ENCODE measurements around the gene SH2D1B.
A peak's percentile ranks its signal among the peaks of the same experiment; 100 is the strongest.
"Not testable (repeated sequence)": the region's sequence is repeated elsewhere in the genome, so short reads cannot be mapped to it uniquely, and the experiment has no call there.

Gene SH2D1B

DNA sequence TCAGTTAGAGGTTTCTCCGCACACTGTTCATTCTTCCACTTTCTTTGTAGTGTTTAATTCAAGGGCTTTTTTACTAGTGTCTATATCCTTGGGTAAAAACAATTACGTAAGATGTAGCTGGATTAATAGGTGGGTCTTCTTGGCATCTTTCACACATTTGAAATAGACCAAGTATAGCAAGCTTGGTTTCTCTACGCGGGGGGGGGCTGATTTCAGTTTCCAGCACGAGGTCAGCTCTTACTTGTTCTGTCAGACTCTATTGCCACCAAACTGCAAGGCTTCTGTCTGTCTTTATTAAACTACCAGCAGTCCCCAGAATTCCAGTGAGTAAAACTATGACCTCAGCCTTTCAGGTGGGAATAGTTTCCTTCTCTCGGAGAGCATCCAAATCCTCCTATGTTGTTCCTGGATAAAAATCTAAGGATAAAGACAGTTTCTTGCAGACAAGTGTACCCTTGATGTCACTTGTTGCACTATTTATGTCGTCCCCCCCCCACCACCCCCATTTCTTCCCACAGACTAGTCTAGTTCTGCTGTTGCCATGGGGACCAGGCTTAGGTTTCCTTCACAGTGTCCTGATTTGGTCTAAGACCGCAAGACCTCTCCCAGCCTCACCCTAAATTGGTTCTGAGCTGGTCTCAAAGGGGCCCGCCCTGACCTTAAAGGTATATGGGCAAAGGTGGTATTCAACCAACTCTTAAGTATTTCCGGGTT is 52.3 kb downstream of the SH2D1B start:
- DNase-seq, result no peak

DNA sequence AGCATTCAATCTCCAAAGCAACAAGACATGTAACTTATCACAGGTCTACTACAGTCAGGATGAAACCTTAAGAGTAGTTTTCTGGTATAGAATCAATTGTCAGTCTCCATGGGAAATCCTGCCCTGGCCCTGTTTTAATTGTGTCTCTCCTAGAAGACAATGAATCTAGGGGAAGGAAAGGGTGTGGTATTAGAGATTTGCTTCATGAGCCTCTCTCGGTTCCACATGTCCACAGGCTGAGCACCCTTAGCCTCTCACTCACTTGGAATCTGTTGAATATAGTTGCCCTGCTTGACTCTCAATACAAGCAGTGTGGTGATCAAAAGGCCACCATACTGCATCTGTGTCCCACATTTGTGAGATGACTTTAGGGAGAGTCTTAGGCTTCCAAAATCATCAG is 53.0 kb downstream of the SH2D1B start:
- no peak for DNase-seq

DNA sequence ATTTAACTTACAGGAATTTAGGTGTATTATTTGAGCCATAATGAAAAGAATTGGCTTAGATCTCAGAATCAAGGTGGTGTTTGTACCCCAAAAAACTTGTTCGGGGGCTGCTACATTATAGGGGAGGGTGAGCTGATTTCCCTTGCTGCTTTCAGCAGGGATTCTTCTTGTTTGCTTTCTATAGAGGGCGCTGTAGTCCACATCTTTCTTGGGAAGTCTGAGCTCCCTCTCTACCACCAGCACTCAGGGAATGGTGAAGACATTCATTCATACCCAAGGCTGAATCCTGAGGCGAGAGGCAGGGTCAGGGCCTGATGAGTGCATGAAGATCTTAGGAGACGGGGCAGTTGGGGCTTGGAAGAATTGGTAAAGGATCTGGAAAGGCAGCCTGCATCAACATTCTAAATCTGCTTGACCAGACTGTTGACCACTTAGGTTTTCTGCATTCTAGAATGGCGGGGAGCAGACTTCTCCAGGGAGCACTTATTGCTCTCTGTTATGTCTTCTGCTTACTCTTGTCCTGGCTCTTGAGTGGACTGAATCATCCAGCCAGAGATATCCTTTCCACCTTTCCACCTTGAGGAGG is 54.2 kb downstream of the SH2D1B start:
- DNase-seq, result peak; percentile 28

DNA sequence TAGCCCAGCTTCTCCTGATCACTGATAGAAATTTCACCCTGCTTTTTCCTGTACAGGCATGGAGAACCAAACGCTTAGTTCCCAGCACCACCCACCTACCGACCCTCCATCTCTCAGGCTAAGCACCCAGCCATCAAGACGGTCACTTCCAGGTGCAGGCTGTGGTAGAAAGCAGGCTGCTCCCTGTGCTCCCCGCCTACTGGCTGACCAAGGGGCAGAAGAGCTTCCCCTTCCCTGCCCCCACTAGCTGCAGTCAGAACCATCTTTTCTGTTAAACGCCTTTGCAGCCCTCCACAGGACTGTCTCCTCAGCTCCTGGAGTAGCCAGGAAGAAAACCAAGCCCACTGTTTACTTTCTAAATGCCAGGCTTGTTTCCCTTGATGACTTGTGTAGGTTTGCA is 58.2 kb downstream of the SH2D1B start:
- no peak for DNase-seq

DNA sequence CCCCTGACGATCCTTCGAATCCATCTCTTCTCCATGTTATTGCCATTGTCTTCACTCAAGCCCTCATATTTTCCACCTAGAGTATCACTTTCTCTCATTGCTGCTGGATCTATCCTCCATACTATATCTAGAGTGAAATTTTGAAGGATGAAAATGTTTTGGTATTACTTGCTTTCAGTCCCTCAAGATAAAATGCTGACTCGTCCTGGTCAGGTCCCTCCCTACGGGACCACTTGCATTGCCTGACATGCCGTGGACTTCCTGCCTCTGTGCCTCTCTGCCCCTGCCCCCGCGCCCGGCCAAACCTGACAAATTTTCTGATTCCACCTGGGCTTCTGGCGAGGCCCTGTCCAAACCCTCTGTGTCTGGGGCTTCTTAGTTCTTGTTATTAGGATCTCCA is 58.9 kb downstream of the SH2D1B start:
- no peak for DNase-seq

DNA sequence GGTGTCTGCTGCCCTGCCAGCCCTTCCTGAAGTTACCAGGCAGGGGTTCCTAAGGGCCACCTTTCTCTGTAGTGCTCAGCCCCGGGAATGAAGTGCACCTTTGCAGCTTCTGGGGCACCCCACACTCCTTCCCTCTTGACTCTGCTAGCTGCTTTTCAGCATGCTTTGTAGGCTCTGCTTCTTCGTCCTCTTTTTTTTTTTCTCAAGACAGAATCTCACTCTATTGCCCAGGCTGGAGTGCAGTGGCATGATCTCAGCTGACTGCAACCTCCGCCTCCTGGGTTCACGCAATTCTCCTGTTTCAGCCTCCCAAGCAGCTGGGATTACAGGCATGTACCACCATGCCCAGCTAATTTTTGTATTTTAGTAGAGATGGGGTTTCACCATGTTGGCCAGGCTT is 60.1 kb downstream of the SH2D1B start:
- not testable (repeated sequence) for DNase-seq

DNA sequence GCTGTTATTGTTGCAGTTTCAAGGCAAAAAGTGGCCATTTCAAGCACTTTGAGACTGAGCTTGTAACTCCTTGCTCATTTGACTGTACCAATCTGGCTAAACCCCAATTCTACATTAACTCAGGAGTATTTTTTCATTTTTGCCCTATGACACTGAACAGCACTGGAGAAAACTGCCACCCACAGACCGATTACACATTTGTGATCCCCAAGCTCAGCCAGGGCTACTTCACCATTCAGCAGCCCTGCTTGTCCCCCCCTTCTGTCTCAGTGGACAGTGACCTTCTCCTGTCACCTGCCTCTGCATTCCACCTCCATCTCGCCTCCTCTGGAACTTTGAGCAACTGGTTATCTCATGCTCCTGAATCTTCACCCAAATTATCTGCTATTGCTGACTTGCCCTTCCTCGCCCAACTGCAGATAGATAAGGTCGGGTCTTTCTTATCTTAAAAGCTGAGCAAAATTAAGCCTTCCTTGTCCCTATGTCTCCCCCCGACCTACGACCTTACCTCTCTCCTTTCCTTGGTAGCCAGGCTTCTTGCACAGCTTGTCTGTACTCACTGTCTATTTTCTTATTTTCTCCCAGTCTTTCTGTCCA is 60.6 kb downstream of the SH2D1B start:
- no peak for DNase-seq

DNA sequence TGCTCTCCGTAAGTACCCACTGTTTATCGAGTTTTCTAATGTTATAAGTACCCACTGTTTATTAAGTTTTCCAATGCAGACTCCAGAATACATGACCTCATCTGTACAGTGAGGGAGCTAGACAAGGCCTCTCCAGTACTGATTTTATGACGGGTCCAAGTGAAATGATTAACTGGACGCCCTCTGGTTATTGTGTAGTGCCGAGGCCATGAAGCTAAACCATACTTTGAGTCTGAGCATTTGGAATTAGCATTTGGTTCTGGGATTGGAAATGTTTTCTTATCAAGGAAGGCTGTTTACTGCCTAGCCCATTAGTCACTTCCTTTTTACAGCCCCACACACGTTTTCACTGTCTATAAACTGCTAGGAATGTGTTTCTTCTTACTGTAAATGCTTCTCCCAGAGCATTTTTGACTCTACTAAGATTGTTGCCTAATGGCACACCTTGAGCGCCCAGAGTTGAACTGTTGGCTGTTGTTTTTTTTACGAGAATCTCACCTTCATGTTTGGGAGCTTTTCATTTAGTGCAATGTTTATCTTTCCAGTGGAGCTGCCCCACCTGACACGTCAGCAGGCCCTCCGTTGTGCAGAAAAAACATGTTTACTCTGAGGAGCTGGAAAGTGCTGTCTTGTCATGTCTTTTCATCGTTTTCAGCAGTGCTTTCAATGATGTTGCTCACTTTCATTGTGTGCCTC is 62.2 kb downstream of the SH2D1B start:
- DNase-seq, result no peak

DNA sequence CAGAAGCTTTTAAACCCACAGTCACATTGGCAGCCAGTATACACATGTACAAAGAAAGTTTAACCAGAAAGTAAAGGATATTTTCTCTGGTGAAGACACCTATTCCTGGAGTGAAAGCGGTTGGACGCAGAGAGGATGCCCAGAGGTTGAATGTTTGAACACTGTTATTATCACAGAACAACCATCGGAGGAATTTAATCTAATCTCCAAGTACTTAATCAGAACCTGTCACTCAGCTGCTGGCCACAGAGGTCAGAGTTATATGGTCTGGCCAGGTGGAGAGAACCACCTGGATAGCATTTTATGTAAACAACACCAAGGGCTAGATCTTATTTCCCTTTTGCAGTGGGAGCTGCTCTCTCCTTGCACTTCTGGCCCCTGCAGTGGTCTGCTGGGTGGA is 64.7 kb downstream of the SH2D1B start:
- no peak for DNase-seq
